ENCODE results near the gene CENPT.

Gene CENPT

GRCh38 chr16:67878846-67879245, 31.4 kb upstream of the CENPT start:
- ChIA-PET POLR2A (no interaction called here), CTCF (interaction anchor here (0.7 to 20.3 kb wide), 10 partner anchors 9 to 211 kb away, joined by 3 to 359 read pairs (median 4); partner anchors contain the start of genes CTRL and PSMB10)
- Histone ChIP-seq H3K4me3 (ENCODE audit: control insufficient read depth in 1 of 7, extremely low read depth in 1 of 7, insufficient read depth in 4 of 7, low read depth in 2 of 7, low read length in 6 of 7) (no peak overlapping the region), H3K27ac (ENCODE audit: insufficient read depth in 1 of 2, low read depth in 1 of 2, low read length in 2 of 2, poor library complexity in 1 of 2, severe bottlenecking in 2 of 2) (no peak overlapping the region), H3K36me3 (ENCODE audit: control insufficient read depth in 4 of 4, insufficient read depth in 4 of 4, low read length in 3 of 4) (peaks cover 19 to 86% (median 73%) of the 10 kb centered on the region in 4 experiments), H3K9me3 (ENCODE audit: control extremely low read depth in 1 of 5, control insufficient read depth in 4 of 5, insufficient read depth in 2 of 5, low read depth in 1 of 5, low read length in 4 of 5) (no peaks in the 10 kb centered on the region), H3K27me3 (replicated peaks in 2 of 5; ENCODE audit: control insufficient read depth in 4 of 5, insufficient read depth in 5 of 5, low read length in 4 of 5) (no peaks in the 10 kb centered on the region), H3K4me1 (ENCODE audit: control extremely low read depth in 1 of 4, control insufficient read depth in 4 of 4, insufficient read depth in 4 of 4, low read length in 3 of 4) (peaks cover 5 to 16% (median 9%) of the 10 kb centered on the region in 4 experiments)
- no peak for DNase-seq
- 98% methylated on average over 9 of the region's 9 CpGs for WGBS (ENCODE audit: insufficient coverage)

GRCh38 chr16:67878232-67878631, 30.7 kb upstream of the CENPT start:
- POLR2A ChIA-PET = no interaction called here
- Histone ChIP-seq H3K36me3 (ENCODE audit: control insufficient read depth in 4 of 4, insufficient read depth in 4 of 4, low read length in 3 of 4) (peaks cover 19 to 80% (median 68%) of the 10 kb centered on the region in 4 experiments), H3K4me3 (ENCODE audit: control insufficient read depth in 1 of 7, extremely low read depth in 1 of 7, insufficient read depth in 4 of 7, low read depth in 2 of 7, low read length in 6 of 7) (no peak overlapping the region), H3K4me1 (ENCODE audit: control extremely low read depth in 1 of 4, control insufficient read depth in 4 of 4, insufficient read depth in 4 of 4, low read length in 3 of 4) (peaks cover 7 to 22% (median 15%) of the 10 kb centered on the region in 4 experiments), H3K9me3 (ENCODE audit: control extremely low read depth in 1 of 5, control insufficient read depth in 4 of 5, insufficient read depth in 2 of 5, low read depth in 1 of 5, low read length in 4 of 5) (no peaks in the 10 kb centered on the region), H3K27ac (ENCODE audit: insufficient read depth in 1 of 2, low read depth in 1 of 2, low read length in 2 of 2, poor library complexity in 1 of 2, severe bottlenecking in 2 of 2) (no peak overlapping the region), H3K27me3 (replicated peaks in 2 of 5; ENCODE audit: control insufficient read depth in 4 of 5, insufficient read depth in 5 of 5, low read length in 4 of 5) (no peaks in the 10 kb centered on the region)
- WGBS (ENCODE audit: insufficient coverage) = 93% methylated on average over 3 of the region's 6 CpGs
- CTCF ChIA-PET = interaction anchor here (1.1 to 20.3 kb wide), 7 partner anchors 8 to 206 kb away, joined by 3 to 359 read pairs (median 4); partner anchors contain the start of genes CTRL and PSMB10
- no peak for DNase-seq

- Histone ChIP-seq H3K27me3 (replicated peaks in 2 of 5; ENCODE audit: control insufficient read depth in 4 of 5, insufficient read depth in 5 of 5, low read length in 4 of 5) (no peaks in the 10 kb centered on the region), H3K4me1 (ENCODE audit: control extremely low read depth in 1 of 4, control insufficient read depth in 4 of 4, insufficient read depth in 4 of 4, low read length in 3 of 4) (peaks cover 7 to 30% (median 22%) of the 10 kb centered on the region in 4 experiments), H3K4me3 (ENCODE audit: control insufficient read depth in 1 of 7, extremely low read depth in 1 of 7, insufficient read depth in 4 of 7, low read depth in 2 of 7, low read length in 6 of 7) (no peak overlapping the region), H3K9me3 (ENCODE audit: control extremely low read depth in 1 of 5, control insufficient read depth in 4 of 5, insufficient read depth in 2 of 5, low read depth in 1 of 5, low read length in 4 of 5) (no peaks in the 10 kb centered on the region), H3K27ac (ENCODE audit: insufficient read depth in 1 of 2, low read depth in 1 of 2, low read length in 2 of 2, poor library complexity in 1 of 2, severe bottlenecking in 2 of 2) (no peak overlapping the region), H3K36me3 (ENCODE audit: control insufficient read depth in 4 of 4, insufficient read depth in 4 of 4, low read length in 3 of 4) (peaks cover 19 to 71% (median 58%) of the 10 kb centered on the region in 4 experiments)
- DNase-seq = no peak
- ChIA-PET POLR2A (no interaction called here), CTCF (interaction anchor here (0.8 to 20.3 kb wide), 4 partner anchors 10 to 189 kb away, joined by 3 to 359 read pairs (median 4); partner anchors contain the start of genes CTRL and PSMB10)
- WGBS (ENCODE audit: insufficient coverage) = 96% methylated on average over 9 of the region's 11 CpGs
Observed at GRCh38 chr16:67877064-67877463, 29.6 kb upstream of the CENPT start.

- no peaks in the 10 kb centered on the region for H3K27me3 ChIP-seq (replicated peaks in 2 of 5; ENCODE audit: control insufficient read depth in 4 of 5, insufficient read depth in 5 of 5, low read length in 4 of 5)
- peaks cover 13 to 66% (median 47%) of the 10 kb centered on the region in 4 experiments for H3K36me3 ChIP-seq (ENCODE audit: control insufficient read depth in 4 of 4, insufficient read depth in 4 of 4, low read length in 3 of 4)
- H3K4me1 ChIP-seq (ENCODE audit: control extremely low read depth in 1 of 4, control insufficient read depth in 4 of 4, insufficient read depth in 4 of 4, low read length in 3 of 4) = peaks cover 7 to 33% (median 27%) of the 10 kb centered on the region in 4 experiments
- no peaks in the 10 kb centered on the region for H3K9me3 ChIP-seq (ENCODE audit: control extremely low read depth in 1 of 5, control insufficient read depth in 4 of 5, insufficient read depth in 2 of 5, low read depth in 1 of 5, low read length in 4 of 5)
- 97% methylated on average over 3 of the region's 3 CpGs for WGBS (ENCODE audit: insufficient coverage)
- no peak for DNase-seq
- H3K4me3 ChIP-seq (ENCODE audit: control insufficient read depth in 1 of 7, extremely low read depth in 1 of 7, insufficient read depth in 4 of 7, low read depth in 2 of 7, low read length in 6 of 7) = peak overlapping the region in 4 of 7 experiments; percentile 88 to 98 (median 92)
- CTCF ChIA-PET = interaction anchor here (0.6 to 20.3 kb wide), 7 partner anchors 10 to 211 kb away, joined by 3 to 359 read pairs (median 3); partner anchors contain the start of genes CTRL, NRN1L and PSMB10
- peak overlapping the region in 1 of 2 experiments; percentile 91 for H3K27ac ChIP-seq (ENCODE audit: insufficient read depth in 1 of 2, low read depth in 1 of 2, low read length in 2 of 2, poor library complexity in 1 of 2, severe bottlenecking in 2 of 2)
- POLR2A ChIA-PET = no interaction called here
Observed at GRCh38 chr16:67874372-67874771, 26.9 kb upstream of the CENPT start.

GRCh38 chr16:67873435-67874370, 26.2 kb upstream of the CENPT start:
- Histone ChIP-seq H3K27ac (ENCODE audit: insufficient read depth in 1 of 2, low read depth in 1 of 2, low read length in 2 of 2, poor library complexity in 1 of 2, severe bottlenecking in 2 of 2) (peak overlapping the region; percentile 84 to 91), H3K36me3 (ENCODE audit: control insufficient read depth in 4 of 4, insufficient read depth in 4 of 4, low read length in 3 of 4) (peaks cover 13 to 61% (median 42%) of the 10 kb centered on the region in 4 experiments), H3K27me3 (replicated peaks in 2 of 5; ENCODE audit: control insufficient read depth in 4 of 5, insufficient read depth in 5 of 5, low read length in 4 of 5) (no peaks in the 10 kb centered on the region), H3K4me3 (ENCODE audit: control insufficient read depth in 1 of 7, extremely low read depth in 1 of 7, insufficient read depth in 4 of 7, low read depth in 2 of 7, low read length in 6 of 7) (peak overlapping the region; percentile 83 to 98 (median 91)), H3K9me3 (ENCODE audit: control extremely low read depth in 1 of 5, control insufficient read depth in 4 of 5, insufficient read depth in 2 of 5, low read depth in 1 of 5, low read length in 4 of 5) (no peaks in the 10 kb centered on the region), H3K4me1 (ENCODE audit: control extremely low read depth in 1 of 4, control insufficient read depth in 4 of 4, insufficient read depth in 4 of 4, low read length in 3 of 4) (peaks cover 7 to 33% (median 27%) of the 10 kb centered on the region in 4 experiments)
- WGBS (ENCODE audit: insufficient coverage) = 15% methylated on average over 17 of the region's 23 CpGs
- DNase-seq = no peak
- POLR2A ChIA-PET = interaction anchor here (0.6 kb wide), 1 partner anchor 37 kb away, joined by 3 read pairs; no protein-coding TSS in a partner anchor
- CTCF ChIA-PET = interaction anchor here (0.6 to 20.3 kb wide), 11 partner anchors 8 to 210 kb away, joined by 3 to 359 read pairs (median 4); partner anchors contain the start of genes CTRL, NRN1L and PSMB10

GRCh38 chr16:67872631-67873434, 25.3 kb upstream of the CENPT start, which contains the start of gene EDC4:
EDC4 (plus strand) TSS chr16:67873052; CDS start chr16:67873262, 210 bp downstream.
- H3K27ac ChIP-seq (ENCODE audit: insufficient read depth in 1 of 2, low read depth in 1 of 2, low read length in 2 of 2, poor library complexity in 1 of 2, severe bottlenecking in 2 of 2) = peak within 1 kb of the TSS; percentile 84 to 91
- WGBS (ENCODE audit: insufficient coverage) = 2% methylated on average over 70 of the region's 72 CpGs
- peaks cover 7 to 33% (median 27%) of the 10 kb centered on the region in 4 experiments for H3K4me1 ChIP-seq (ENCODE audit: control extremely low read depth in 1 of 4, control insufficient read depth in 4 of 4, insufficient read depth in 4 of 4, low read length in 3 of 4)
- POLR2A ChIA-PET = interaction anchor here (0.6 kb wide), 1 partner anchor 36 kb away, joined by 3 read pairs; no protein-coding TSS in a partner anchor
- CTCF ChIA-PET = interaction anchor here (0.9 to 20.3 kb wide), 9 partner anchors 9 to 209 kb away, joined by 3 to 359 read pairs (median 4); partner anchors contain the start of genes CTRL, NRN1L and PSMB10
- peak within 1 kb of the TSS; percentile 83 to 98 (median 91) for H3K4me3 ChIP-seq (ENCODE audit: control insufficient read depth in 1 of 7, extremely low read depth in 1 of 7, insufficient read depth in 4 of 7, low read depth in 2 of 7, low read length in 6 of 7)
- H3K9me3 ChIP-seq (ENCODE audit: control extremely low read depth in 1 of 5, control insufficient read depth in 4 of 5, insufficient read depth in 2 of 5, low read depth in 1 of 5, low read length in 4 of 5) = no peaks in the 10 kb centered on the region
- DNase-seq = peak; percentile 79 to 85 (median 84)
- H3K27me3 ChIP-seq (replicated peaks in 2 of 5; ENCODE audit: control insufficient read depth in 4 of 5, insufficient read depth in 5 of 5, low read length in 4 of 5) = no peaks in the 10 kb centered on the region
- H3K36me3 ChIP-seq (ENCODE audit: control insufficient read depth in 4 of 4, insufficient read depth in 4 of 4, low read length in 3 of 4) = peaks cover 13 to 61% (median 38%) of the 10 kb centered on the region in 4 experiments
